GM20000 (cell line): Measurements from ENCODE around the gene PDZD4.

Source experiments
- DNase-seq: peaks from one replicate; pipeline ENCODE4 v3.0.0; 2012; ENCODE audit warnings: low spot score
- CTCF ChIP-seq: IDR thresholded peaks from 2 replicates; pipeline ENCODE4 v1.5.1; 2012; ENCODE audit warnings: mild to moderate bottlenecking, control low read depth; ENCODE audit errors: extremely low read depth, missing control alignments

PDZD4 gene

DNA sequence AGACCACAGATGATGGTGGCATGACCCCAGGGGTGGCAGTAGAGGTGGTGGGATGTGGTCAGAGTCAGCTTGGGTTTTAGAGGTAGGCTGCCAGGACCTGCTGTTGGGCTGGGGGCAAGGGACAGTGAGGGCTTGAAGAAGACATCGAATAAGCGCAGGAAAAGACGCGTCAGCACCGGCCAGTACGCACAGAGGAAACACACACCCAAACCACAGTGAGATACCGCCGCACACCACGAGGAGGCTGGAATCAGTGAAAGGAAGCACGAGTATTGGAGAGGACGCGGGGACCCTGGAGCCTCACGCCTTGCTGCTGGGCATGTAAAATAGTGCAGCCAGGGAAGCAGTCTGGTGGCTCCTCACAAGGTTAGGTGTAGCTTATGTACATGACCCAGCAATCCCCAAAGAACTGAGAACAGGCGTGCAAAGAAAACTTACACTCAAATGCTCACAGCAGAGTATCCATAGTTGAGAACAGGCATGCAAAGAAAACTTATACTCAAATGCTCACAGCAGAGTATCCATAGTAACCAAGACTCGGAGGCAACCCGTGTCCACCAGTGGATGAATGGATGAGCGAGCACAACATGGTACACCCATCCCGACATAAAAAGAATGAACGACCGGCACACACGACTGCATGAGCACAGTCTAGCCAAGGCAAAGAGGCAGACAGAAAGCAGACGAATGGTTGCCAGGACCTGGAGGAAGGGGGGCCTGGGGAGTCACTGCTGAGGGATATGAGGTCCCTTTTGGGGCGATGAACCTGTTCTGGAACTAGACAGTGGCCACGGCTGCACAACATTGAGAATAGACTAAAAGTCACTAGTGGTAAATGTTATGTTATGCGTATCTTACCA, 13.3 kb downstream of the PDZD4 start:
- TF ChIP-seq CTCF, result no peak
- DNase-seq, result no peak

DNA sequence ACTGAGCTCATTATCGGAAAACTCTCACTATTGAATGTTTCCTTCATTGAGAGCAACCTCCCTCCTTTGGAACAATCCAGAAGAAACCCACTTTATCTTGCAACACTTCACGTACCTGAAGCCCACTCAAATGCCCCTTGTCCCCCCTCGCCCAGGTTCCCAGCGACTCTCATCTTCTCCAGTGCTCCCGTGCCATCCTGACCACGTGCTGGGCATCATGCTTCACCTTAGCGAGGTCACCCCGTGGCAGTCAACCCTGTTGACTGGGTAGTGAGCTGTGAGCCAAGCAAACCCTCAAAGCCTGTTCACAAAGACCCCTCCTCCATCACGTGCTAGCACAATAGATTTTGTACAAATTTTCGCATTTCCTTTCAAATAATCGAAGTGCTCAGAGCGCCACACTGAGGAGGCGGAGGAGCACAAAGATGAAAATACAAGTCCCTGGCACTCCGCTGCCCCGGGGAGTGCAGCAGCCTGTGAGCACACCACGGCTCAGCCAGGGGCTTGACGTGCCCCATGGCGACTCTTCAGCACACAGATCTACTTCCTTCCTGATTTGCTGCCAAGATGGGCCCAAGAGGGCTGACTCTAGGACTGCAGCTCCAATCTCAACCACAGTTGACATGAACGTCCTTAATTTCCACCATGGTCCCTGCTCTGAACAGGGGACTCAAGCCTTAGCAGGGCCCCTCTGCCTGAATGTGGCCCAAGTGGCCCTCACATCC, 15.6 kb downstream of the PDZD4 start:
- no peak for DNase-seq
- TF ChIP-seq CTCF, result no peak

DNA sequence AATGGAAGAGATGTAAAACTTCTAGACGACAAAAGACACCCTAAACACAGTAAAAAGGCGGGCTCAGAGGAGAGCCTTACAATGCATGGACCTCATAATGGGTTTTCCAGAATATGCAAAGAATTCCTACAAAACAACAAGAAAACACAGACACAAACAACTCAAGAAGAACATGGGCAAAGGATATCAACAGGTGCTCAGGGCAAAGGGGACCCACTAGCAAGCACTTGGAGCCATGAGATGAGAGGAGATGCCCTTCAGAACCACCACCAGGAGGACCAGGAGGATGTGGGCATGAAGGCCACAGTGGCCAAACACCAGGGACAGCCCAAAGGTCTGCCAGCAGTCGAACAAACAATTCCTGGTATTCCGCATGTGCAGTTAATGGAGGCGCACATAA, 17.2 kb downstream of the PDZD4 start:
- no peak for DNase-seq
- TF ChIP-seq CTCF, result no peak

GRCh38 chrX:153812220-153812619, 18.1 kb downstream of the PDZD4 start:
- DNase-seq, result no peak
- TF ChIP-seq CTCF, result no peak

DNA sequence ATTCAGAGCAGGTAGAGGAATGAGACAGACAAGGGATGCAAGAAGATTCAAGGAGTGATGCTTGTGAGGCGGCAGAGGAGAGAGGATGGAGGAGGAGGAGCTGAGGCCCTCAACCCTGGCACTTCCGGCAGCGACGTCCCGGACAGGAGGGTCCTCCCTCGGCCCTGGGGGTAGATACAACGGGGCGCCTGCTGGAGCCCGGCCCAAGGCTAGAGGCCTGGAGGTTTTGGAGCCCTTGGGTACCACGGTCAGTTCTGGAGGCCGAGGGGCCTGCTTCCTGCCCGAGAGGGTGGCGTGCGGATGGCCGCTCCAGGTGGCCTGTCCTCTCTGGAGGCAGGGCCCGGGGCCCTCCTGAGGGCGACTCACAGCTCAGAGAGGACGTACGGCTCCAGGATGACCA, 22.4 kb downstream of the PDZD4 start:
- no peak for DNase-seq
- no peak for TF ChIP-seq CTCF

GRCh38 chrX:153806999-153807575, 23.3 kb downstream of the PDZD4 start:
- no peak for DNase-seq
- no peak for TF ChIP-seq CTCF

GRCh38 chrX:153805436-153805835, 24.9 kb downstream of the PDZD4 start:
- TF ChIP-seq CTCF, result no peak
- DNase-seq, result no peak
